Endothelial cell of hepatic sinusoid (primary cell): ENCODE measurements around the gene MBP.

ENCODE experiments used
- in situ Hi-C: cut with HindIII; loops from 2 replicates; pipeline ENCODE4 v1.10.0; 2017; ENCODE audit warnings: low sequenced_read_pairs

The MBP gene

GRCh38 chr18:77151772-77152520, 19.4 kb upstream of the MBP start:
- in situ Hi-C loops = no loop called here

GRCh38 chr18:77151033-77151771, 18.6 kb upstream of the MBP start:
- in situ Hi-C loops = no loop called here

- in situ Hi-C loops = no loop called here
Observed at GRCh38 chr18:77150588-77150987, 18.0 kb upstream of the MBP start.

- in situ Hi-C loops = loop anchor here (5.0 kb wide), 2 partner anchors 36 to 76 kb away; no protein-coding TSS in a partner anchor
Observed at GRCh38 chr18:77148289-77148688, 15.7 kb upstream of the MBP start.

- in situ Hi-C loops = loop anchor here (5.0 kb wide), 2 partner anchors 35 to 75 kb away; no protein-coding TSS in a partner anchor
Observed at GRCh38 chr18:77147418-77147852, 14.9 kb upstream of the MBP start.

- in situ Hi-C loops = loop anchor here (5.0 kb wide), 2 partner anchors 34 to 74 kb away; no protein-coding TSS in a partner anchor
Observed at GRCh38 chr18:77146249-77147080, 13.9 kb upstream of the MBP start.

- in situ Hi-C loops = loop anchor here (5.0 kb wide), 2 partner anchors 33 to 73 kb away; no protein-coding TSS in a partner anchor
Observed at GRCh38 chr18:77145364-77145901, 12.8 kb upstream of the MBP start.

- in situ Hi-C loops = loop anchor here (5.0 kb wide), 2 partner anchors 32 to 72 kb away; no protein-coding TSS in a partner anchor
Observed at GRCh38 chr18:77144451-77145118, 12.0 kb upstream of the MBP start.

- in situ Hi-C loops = no loop called here
Observed at GRCh38 chr18:77144046-77144445, 11.5 kb upstream of the MBP start.

GRCh38 chr18:77143196-77143595, 10.6 kb upstream of the MBP start:
- in situ Hi-C loops = no loop called here

- in situ Hi-C loops = no loop called here
Observed at GRCh38 chr18:77141401-77142118, 9.0 kb upstream of the MBP start.

GRCh38 chr18:77140439-77141109, 8.0 kb upstream of the MBP start:
- in situ Hi-C loops = no loop called here

GRCh38 chr18:77140030-77140429, 7.4 kb upstream of the MBP start:
- in situ Hi-C loops = no loop called here

GRCh38 chr18:77139619-77140018, 7.0 kb upstream of the MBP start:
- in situ Hi-C loops = no loop called here

- in situ Hi-C loops = no loop called here
Observed at GRCh38 chr18:77138270-77138669, 5.7 kb upstream of the MBP start.

- in situ Hi-C loops = no loop called here
Observed at GRCh38 chr18:77137851-77138250, 5.3 kb upstream of the MBP start.

- in situ Hi-C loops = no loop called here
Observed at GRCh38 chr18:77136871-77137665, 4.5 kb upstream of the MBP start.

GRCh38 chr18:77136076-77136718, 3.6 kb upstream of the MBP start:
- in situ Hi-C loops = no loop called here
